ENCODE results near the gene MAGED2. TPM values are rescaled to one million over a fixed set of nuclear protein-coding genes. Genes with fewer than 3 reads are reported as not detected.
"Not testable (repeated sequence)": the region's sequence is repeated elsewhere in the genome, so short reads cannot be mapped to it uniquely, and the experiment has no call there.

MAGED2 gene
- total and polyA plus RNA-seq, 2 donors from 2014 or later = 185 to 285 TPM

DNA sequence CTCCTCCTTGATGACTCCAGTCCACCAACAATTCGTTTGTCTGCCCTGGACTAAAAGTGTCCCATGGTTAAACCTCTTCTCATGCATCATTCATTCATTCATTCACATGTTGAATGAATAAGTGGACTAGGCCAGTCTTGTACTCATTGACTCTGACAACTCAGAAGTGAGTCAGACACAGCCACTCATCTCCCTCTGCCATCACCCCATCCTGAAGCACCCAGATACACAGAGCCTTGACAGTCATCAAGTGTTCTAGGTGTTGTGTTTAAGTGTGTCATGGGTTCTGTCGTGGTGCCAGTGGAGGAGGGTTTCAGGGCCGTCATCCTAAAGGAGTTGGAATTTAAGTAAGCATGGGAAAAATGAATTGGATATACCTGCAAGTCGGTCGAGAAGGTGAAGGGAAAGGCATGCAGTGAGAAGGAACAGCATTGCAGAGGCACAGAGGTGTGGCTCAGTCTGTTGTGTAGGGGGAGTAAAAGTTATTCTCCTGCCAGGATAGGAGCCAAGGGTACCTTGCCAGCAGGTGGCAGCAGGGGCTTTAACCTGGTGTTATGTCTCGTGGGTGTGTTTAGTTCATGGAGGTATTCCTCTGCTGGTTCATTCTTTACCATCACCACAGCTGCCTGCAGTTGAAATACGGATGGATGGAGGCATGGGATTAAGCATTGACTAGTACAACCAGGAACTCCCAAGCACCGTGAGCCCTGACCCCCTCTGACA is 18.3 kb downstream of the MAGED2 start:
- Histone ChIP-seq H3K27me3 (ENCODE audit: control insufficient read depth, insufficient read depth, low read length) (no peaks in the 10 kb centered on the region), H3K9ac (ENCODE audit: low read length in 3 of 3) (no peak overlapping the region), H3K4me3 (ENCODE audit: low read length in 3 of 3) (no peak overlapping the region), H3K27ac (ENCODE audit: low read depth in 2 of 2, low read length in 2 of 2) (no peak overlapping the region), H3K4me1 (ENCODE audit: control insufficient read depth in 2 of 3, insufficient read depth in 2 of 3, low read depth in 1 of 3, low read length in 3 of 3) (no peaks in the 10 kb centered on the region), H3K9me3 (ENCODE audit: control insufficient read depth in 2 of 3, insufficient read depth in 1 of 3, low read length in 3 of 3) (no peaks in the 10 kb centered on the region), H3K36me3 (ENCODE audit: control insufficient read depth in 2 of 3, insufficient read depth in 3 of 3, low read length in 3 of 3) (no peaks in the 10 kb centered on the region)
- intact Hi-C loops (cut with DNase I) = no loop called here
- DNase-seq = no peak
- FAIRE-seq = no peak
- TF ChIP-seq, protein P1, sequence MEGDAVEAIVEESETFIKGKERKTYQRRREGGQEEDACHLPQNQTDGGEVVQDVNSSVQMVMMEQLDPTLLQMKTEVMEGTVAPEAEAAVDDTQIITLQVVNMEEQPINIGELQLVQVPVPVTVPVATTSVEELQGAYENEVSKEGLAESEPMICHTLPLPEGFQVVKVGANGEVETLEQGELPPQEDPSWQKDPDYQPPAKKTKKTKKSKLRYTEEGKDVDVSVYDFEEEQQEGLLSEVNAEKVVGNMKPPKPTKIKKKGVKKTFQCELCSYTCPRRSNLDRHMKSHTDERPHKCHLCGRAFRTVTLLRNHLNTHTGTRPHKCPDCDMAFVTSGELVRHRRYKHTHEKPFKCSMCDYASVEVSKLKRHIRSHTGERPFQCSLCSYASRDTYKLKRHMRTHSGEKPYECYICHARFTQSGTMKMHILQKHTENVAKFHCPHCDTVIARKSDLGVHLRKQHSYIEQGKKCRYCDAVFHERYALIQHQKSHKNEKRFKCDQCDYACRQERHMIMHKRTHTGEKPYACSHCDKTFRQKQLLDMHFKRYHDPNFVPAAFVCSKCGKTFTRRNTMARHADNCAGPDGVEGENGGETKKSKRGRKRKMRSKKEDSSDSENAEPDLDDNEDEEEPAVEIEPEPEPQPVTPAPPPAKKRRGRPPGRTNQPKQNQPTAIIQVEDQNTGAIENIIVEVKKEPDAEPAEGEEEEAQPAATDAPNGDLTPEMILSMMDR (IDR thresholded peaks at IDR 0.05; ENCODE audit: borderline replicate concordance, extremely low read depth, insufficient read depth) = no peak

DNA sequence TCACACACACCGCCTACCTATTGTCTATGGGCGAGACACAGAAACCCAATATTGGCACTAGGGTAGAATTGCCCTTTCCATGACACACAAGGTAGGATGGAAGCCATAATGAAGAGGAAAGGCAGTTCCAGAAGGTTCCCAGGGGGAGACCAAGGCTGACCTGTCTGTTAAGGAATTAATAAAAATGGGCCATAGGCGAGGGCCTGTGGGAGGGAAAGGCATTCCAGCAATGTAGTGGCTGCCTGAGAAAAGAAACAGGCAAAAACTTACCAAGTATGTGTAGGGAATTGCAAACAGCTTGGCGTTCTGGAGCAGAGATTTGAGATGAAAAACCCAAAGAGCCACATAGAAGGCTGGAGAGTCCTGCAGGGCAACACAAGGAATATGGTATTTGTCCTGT is 19.1 kb downstream of the MAGED2 start:
- intact Hi-C loops (cut with DNase I) = no loop called here
- TF ChIP-seq, protein P1 (IDR thresholded peaks at IDR 0.05; ENCODE audit: borderline replicate concordance, extremely low read depth, insufficient read depth) = no peak
- DNase-seq = no peak

DNA sequence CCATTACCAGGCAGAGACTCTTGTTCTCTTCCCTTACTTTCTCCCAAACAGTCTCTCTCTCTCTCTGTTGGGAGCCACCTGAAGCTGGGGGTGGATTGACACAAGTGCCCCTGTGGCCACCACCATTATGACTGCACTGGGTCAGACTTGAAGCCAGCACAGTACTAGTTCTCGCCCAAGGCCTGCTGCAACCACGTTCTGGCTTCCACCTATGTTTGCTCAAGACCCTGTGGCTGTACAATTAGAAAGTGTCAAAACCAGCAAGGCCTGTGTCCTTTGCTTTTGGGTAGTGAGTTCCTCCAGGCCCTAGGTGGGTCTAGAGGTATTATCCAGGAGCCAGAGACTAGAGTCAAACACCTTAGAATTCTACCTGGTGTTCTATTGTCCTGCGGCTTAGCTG is 31.0 kb downstream of the MAGED2 start:
- Histone ChIP-seq H3K9ac (ENCODE audit: low read length in 3 of 3) (no peak overlapping the region), H3K4me1 (ENCODE audit: control insufficient read depth in 2 of 3, insufficient read depth in 2 of 3, low read depth in 1 of 3, low read length in 3 of 3) (no peaks in the 10 kb centered on the region), H3K4me3 (ENCODE audit: low read length in 3 of 3) (no peak overlapping the region), H3K36me3 (ENCODE audit: control insufficient read depth in 2 of 3, insufficient read depth in 3 of 3, low read length in 3 of 3) (no peaks in the 10 kb centered on the region), H3K9me3 (ENCODE audit: control insufficient read depth in 2 of 3, insufficient read depth in 1 of 3, low read length in 3 of 3) (no peaks in the 10 kb centered on the region), H3K27ac (ENCODE audit: low read depth in 2 of 2, low read length in 2 of 2) (no peak overlapping the region), H3K27me3 (ENCODE audit: control insufficient read depth, insufficient read depth, low read length) (no peaks in the 10 kb centered on the region)
- intact Hi-C loops (cut with DNase I) = no loop called here
- no peak for DNase-seq
- TF ChIP-seq, protein P1 (IDR thresholded peaks at IDR 0.05; ENCODE audit: borderline replicate concordance, extremely low read depth, insufficient read depth) = no peak
- no peak for FAIRE-seq

More for the DNA sequence above, 19.1 kb downstream of the MAGED2 start:
- no peaks in the 10 kb centered on the region for H3K4me1 ChIP-seq (ENCODE audit: control insufficient read depth in 2 of 3, insufficient read depth in 2 of 3, low read depth in 1 of 3, low read length in 3 of 3)
- no peaks in the 10 kb centered on the region for H3K36me3 ChIP-seq (ENCODE audit: control insufficient read depth in 2 of 3, insufficient read depth in 3 of 3, low read length in 3 of 3)
- FAIRE-seq = no peak
- H3K4me3 ChIP-seq (ENCODE audit: low read length in 3 of 3) = no peak overlapping the region
- no peaks in the 10 kb centered on the region for H3K27me3 ChIP-seq (ENCODE audit: control insufficient read depth, insufficient read depth, low read length)
- H3K9me3 ChIP-seq (ENCODE audit: control insufficient read depth in 2 of 3, insufficient read depth in 1 of 3, low read length in 3 of 3) = no peaks in the 10 kb centered on the region
- H3K9ac ChIP-seq (ENCODE audit: low read length in 3 of 3) = no peak overlapping the region
- no peak overlapping the region for H3K27ac ChIP-seq (ENCODE audit: low read depth in 2 of 2, low read length in 2 of 2)

DNA sequence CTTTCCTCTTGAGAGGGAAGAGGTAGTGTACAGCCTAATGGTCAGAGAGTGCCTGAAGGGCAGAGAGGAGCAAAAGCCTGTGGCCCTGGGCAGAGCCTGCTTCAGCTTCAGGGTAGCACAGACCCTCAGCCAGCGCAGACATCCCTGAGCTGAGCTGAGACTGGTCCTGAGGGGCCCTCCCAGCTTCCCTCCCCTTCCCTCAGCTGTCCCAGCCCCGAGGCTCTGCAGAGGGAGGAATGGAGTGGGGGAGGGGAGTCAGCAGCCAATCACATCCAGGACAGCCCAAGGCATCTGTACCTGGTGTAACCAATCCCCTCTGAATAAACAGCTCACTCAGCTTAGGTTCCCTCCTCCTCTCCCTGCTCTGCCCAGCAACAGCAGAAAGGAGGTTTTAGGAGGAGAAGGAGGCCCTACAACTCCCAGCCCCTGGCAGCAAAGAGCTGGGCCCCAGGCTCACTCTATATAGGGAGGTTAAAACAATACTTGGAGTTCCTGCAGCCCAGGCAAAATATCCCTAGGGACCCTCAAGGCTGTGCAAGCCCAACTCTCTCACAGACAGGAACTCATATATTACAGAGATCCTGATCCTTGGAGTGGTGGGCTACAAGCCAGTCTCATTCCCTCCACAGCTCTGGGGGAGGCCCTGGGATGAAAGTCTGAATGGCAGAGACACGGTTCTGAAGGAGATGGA is 33.8 kb downstream of the MAGED2 start:
- H3K9me3 ChIP-seq (ENCODE audit: control insufficient read depth in 2 of 3, insufficient read depth in 1 of 3, low read length in 3 of 3); intact Hi-C loops (cut with DNase I); H3K27me3 ChIP-seq (ENCODE audit: control insufficient read depth, insufficient read depth, low read length); H3K4me1 ChIP-seq (ENCODE audit: control insufficient read depth in 2 of 3, insufficient read depth in 2 of 3, low read depth in 1 of 3, low read length in 3 of 3); H3K36me3 ChIP-seq (ENCODE audit: control insufficient read depth in 2 of 3, insufficient read depth in 3 of 3, low read length in 3 of 3); H3K4me3 ChIP-seq (ENCODE audit: low read length in 3 of 3); FAIRE-seq; H3K27ac ChIP-seq (ENCODE audit: low read depth in 2 of 2, low read length in 2 of 2); H3K9ac ChIP-seq (ENCODE audit: low read length in 3 of 3): not testable (repeated sequence)
- DNase-seq = peak in 4 of 5 donors; percentile 72 to 93 (median 76)

All from kidney (tissue), 14 donors.